Activated CD4-positive, alpha-beta memory T cell treated with anti-CD3 and anti-CD28 coated beads for 36 hours (primary cell): ENCODE data around the gene SORCS3. TPM values are rescaled to one million over a fixed set of nuclear protein-coding genes. Genes with fewer than 3 reads are reported as not detected.

Experiments used
- CTCF ChIA-PET: fragments of 350-600 bp; sonication (Branson Sonifier 250); formaldehyde crosslinking; loops from one replicate; lab custom pipeline; 2021; ENCODE audit warnings: antibody characterized with exemption, inconsistent platforms; lab: Charles Lee
- POLR2A ChIA-PET: fragments of 350-600 bp; sonication (Branson Sonifier 250); formaldehyde crosslinking; loops from one replicate; lab custom pipeline; 2021; ENCODE audit warnings: antibody characterized with exemption; lab: Charles Lee
- DNase-seq: peaks from one replicate; pipeline ENCODE4 v3.0.0-alpha.2; 2020
- H3K27ac Mint-ChIP-seq: one replicate; pipeline ENCODE4 v1.8.0; 2021; ENCODE audit warnings: mixed read lengths
- H3K27me3 Mint-ChIP-seq: one replicate; pipeline ENCODE4 v1.8.0; 2021; ENCODE audit warnings: mixed read lengths
- H3K36me3 Mint-ChIP-seq: one replicate; pipeline ENCODE4 v1.8.0; 2021; ENCODE audit warnings: mixed read lengths
- H3K4me1 Mint-ChIP-seq: one replicate; pipeline ENCODE4 v1.8.0; 2021; ENCODE audit warnings: low read depth, mixed read lengths
- H3K4me3 Mint-ChIP-seq: one replicate; pipeline ENCODE4 v1.8.0; 2021; ENCODE audit warnings: mild to moderate bottlenecking, mixed read lengths
- H3K9me3 Mint-ChIP-seq: one replicate; pipeline ENCODE4 v1.8.0; 2021; ENCODE audit warnings: mixed read lengths
- intact Hi-C: fragments of 100-400 bp; cut with micrococcal nuclease; formaldehyde crosslinking; loops from one replicate; pipeline ENCODE4 v1.15.1; 2023
- total RNA-seq, 2 experiments: library from RNA; stranded (reverse); gene quantifications; one replicate each; pipeline ENCODE4 v1.2.3, GENCODE V29; 2021

SORCS3 gene
- total RNA-seq, 2 experiments from 2014 or later: not detected

GRCh38 chr10:104920476-104920875 is 279.4 kb downstream of the SORCS3 start:
- ChIA-PET CTCF (no interaction called here), POLR2A (no interaction called here)
- H3K4me3 Mint-ChIP-seq: no peak overlapping the region
- no peaks in the 10 kb centered on the region for H3K9me3 Mint-ChIP-seq
- no peak for DNase-seq
- H3K27me3 Mint-ChIP-seq: no peaks in the 10 kb centered on the region
- no peaks in the 10 kb centered on the region for H3K4me1 Mint-ChIP-seq
- H3K27ac Mint-ChIP-seq: no peak overlapping the region
- H3K36me3 Mint-ChIP-seq: no peaks in the 10 kb centered on the region
- intact Hi-C loops: no loop called here

GRCh38 chr10:104921763-104922162 is 280.7 kb downstream of the SORCS3 start:
- no peaks in the 10 kb centered on the region for H3K4me1 Mint-ChIP-seq
- ChIA-PET CTCF (no interaction called here), POLR2A (no interaction called here)
- no peak overlapping the region for H3K4me3 Mint-ChIP-seq
- intact Hi-C loops: no loop called here
- no peaks in the 10 kb centered on the region for H3K36me3 Mint-ChIP-seq
- H3K27ac Mint-ChIP-seq: no peak overlapping the region
- H3K27me3 Mint-ChIP-seq: no peaks in the 10 kb centered on the region
- H3K9me3 Mint-ChIP-seq: no peaks in the 10 kb centered on the region
- DNase-seq: no peak

- CTCF ChIA-PET: no interaction called here
These were observed 281.7 kb downstream of the SORCS3 start for GRCh38 chr10:104922810-104923209.

GRCh38 chr10:104923501-104923900 is 282.4 kb downstream of the SORCS3 start:
- Mint-ChIP-seq H3K4me3 (no peak overlapping the region), H3K27ac (no peak overlapping the region), H3K9me3 (no peaks in the 10 kb centered on the region), H3K27me3 (no peaks in the 10 kb centered on the region), H3K4me1 (no peaks in the 10 kb centered on the region), H3K36me3 (no peaks in the 10 kb centered on the region)
- CTCF ChIA-PET: interaction anchor here (0.9 kb wide), 1 partner anchor 71 kb away, joined by 3 read pairs; no protein-coding TSS in a partner anchor
- POLR2A ChIA-PET: no interaction called here
- intact Hi-C loops: no loop called here
- DNase-seq: no peak

More at GRCh38 chr10:104922810-104923209, 281.7 kb downstream of the SORCS3 start:
- no peak for DNase-seq
- intact Hi-C loops: no loop called here
- Mint-ChIP-seq H3K27ac (no peak overlapping the region), H3K4me1 (no peaks in the 10 kb centered on the region), H3K27me3 (no peaks in the 10 kb centered on the region), H3K9me3 (no peaks in the 10 kb centered on the region), H3K36me3 (no peaks in the 10 kb centered on the region), H3K4me3 (no peak overlapping the region)
- POLR2A ChIA-PET: no interaction called here

GRCh38 chr10:104924101-104924795 is 283.2 kb downstream of the SORCS3 start:
- H3K4me3 Mint-ChIP-seq: no peak overlapping the region
- POLR2A ChIA-PET: no interaction called here
- CTCF ChIA-PET: interaction anchor here (0.9 to 1.8 kb wide), 2 partner anchors 25 to 72 kb away, joined by 3 to 4 read pairs; no protein-coding TSS in a partner anchor
- no peaks in the 10 kb centered on the region for H3K27me3 Mint-ChIP-seq
- no peak overlapping the region for H3K27ac Mint-ChIP-seq
- DNase-seq: no peak
- intact Hi-C loops: loop anchor here (2.0 kb wide), 1 partner anchor 285 kb away; no protein-coding TSS in a partner anchor
- no peaks in the 10 kb centered on the region for H3K9me3 Mint-ChIP-seq
- no peaks in the 10 kb centered on the region for H3K36me3 Mint-ChIP-seq
- H3K4me1 Mint-ChIP-seq: no peaks in the 10 kb centered on the region

- peak; percentile 31 for DNase-seq
- POLR2A ChIA-PET: no interaction called here
- Mint-ChIP-seq H3K27me3 (no peaks in the 10 kb centered on the region), H3K4me1 (no peaks in the 10 kb centered on the region), H3K4me3 (no peak overlapping the region), H3K36me3 (no peaks in the 10 kb centered on the region), H3K9me3 (no peaks in the 10 kb centered on the region), H3K27ac (no peak overlapping the region)
- CTCF ChIA-PET: interaction anchor here (0.7 to 1.8 kb wide), 2 partner anchors 26 to 158 kb away, joined by 3 to 4 read pairs; no protein-coding TSS in a partner anchor
- intact Hi-C loops: loop anchor here (2.0 to 5.0 kb wide), 2 partner anchors 287 to 343 kb away; no protein-coding TSS in a partner anchor
These were observed 284.3 kb downstream of the SORCS3 start for GRCh38 chr10:104925232-104925851.

- no peak overlapping the region for H3K27ac Mint-ChIP-seq
- ChIA-PET POLR2A (no interaction called here), CTCF (no interaction called here)
- H3K4me1 Mint-ChIP-seq: no peaks in the 10 kb centered on the region
- intact Hi-C loops: loop anchor here (5.0 kb wide), 1 partner anchor 346 kb away; no protein-coding TSS in a partner anchor
- no peaks in the 10 kb centered on the region for H3K9me3 Mint-ChIP-seq
- no peaks in the 10 kb centered on the region for H3K27me3 Mint-ChIP-seq
- no peak for DNase-seq
- H3K4me3 Mint-ChIP-seq: no peak overlapping the region
- H3K36me3 Mint-ChIP-seq: no peaks in the 10 kb centered on the region
These were observed 287.6 kb downstream of the SORCS3 start for GRCh38 chr10:104928734-104929133.

- ChIA-PET CTCF (no interaction called here), POLR2A (no interaction called here)
- H3K27me3 Mint-ChIP-seq: no peaks in the 10 kb centered on the region
- H3K36me3 Mint-ChIP-seq: no peaks in the 10 kb centered on the region
- peaks cover 15% of the 10 kb centered on the region for H3K4me1 Mint-ChIP-seq
- intact Hi-C loops: no loop called here
- H3K27ac Mint-ChIP-seq: no peak overlapping the region
- DNase-seq: no peak
- no peak overlapping the region for H3K4me3 Mint-ChIP-seq
- no peaks in the 10 kb centered on the region for H3K9me3 Mint-ChIP-seq
These were observed 290.6 kb downstream of the SORCS3 start for GRCh38 chr10:104931612-104932134.

GRCh38 chr10:104935656-104936055 is 294.6 kb downstream of the SORCS3 start:
- Mint-ChIP-seq H3K27me3 (no peaks in the 10 kb centered on the region), H3K9me3 (no peaks in the 10 kb centered on the region), H3K4me1 (peaks cover 16% of the 10 kb centered on the region), H3K36me3 (no peaks in the 10 kb centered on the region), H3K27ac (no peak overlapping the region), H3K4me3 (no peak overlapping the region)
- intact Hi-C loops: no loop called here
- CTCF ChIA-PET: no interaction called here
- DNase-seq: no peak
- POLR2A ChIA-PET: no interaction called here

- no peak for DNase-seq
- no peaks in the 10 kb centered on the region for H3K9me3 Mint-ChIP-seq
- POLR2A ChIA-PET: no interaction called here
- H3K27me3 Mint-ChIP-seq: no peaks in the 10 kb centered on the region
- no peak overlapping the region for H3K27ac Mint-ChIP-seq
- CTCF ChIA-PET: no interaction called here
- intact Hi-C loops: no loop called here
- H3K36me3 Mint-ChIP-seq: no peaks in the 10 kb centered on the region
- no peak overlapping the region for H3K4me3 Mint-ChIP-seq
- H3K4me1 Mint-ChIP-seq: peaks cover 16% of the 10 kb centered on the region
These were observed 296.5 kb downstream of the SORCS3 start for GRCh38 chr10:104937567-104937966.

GRCh38 chr10:104938031-104938430 is 296.9 kb downstream of the SORCS3 start:
- POLR2A ChIA-PET: no interaction called here

GRCh38 chr10:104941662-104942061 is 300.6 kb downstream of the SORCS3 start:
- DNase-seq: no peak
- Mint-ChIP-seq H3K27ac (no peak overlapping the region), H3K4me1 (peaks cover 2% of the 10 kb centered on the region), H3K27me3 (no peaks in the 10 kb centered on the region), H3K9me3 (no peaks in the 10 kb centered on the region), H3K36me3 (no peaks in the 10 kb centered on the region), H3K4me3 (no peak overlapping the region)
- intact Hi-C loops: no loop called here
- CTCF ChIA-PET: no interaction called here
- POLR2A ChIA-PET: no interaction called here

More at GRCh38 chr10:104938031-104938430, 296.9 kb downstream of the SORCS3 start:
- no peak for DNase-seq
- CTCF ChIA-PET: no interaction called here
- intact Hi-C loops: no loop called here
- no peaks in the 10 kb centered on the region for H3K36me3 Mint-ChIP-seq
- H3K4me3 Mint-ChIP-seq: no peak overlapping the region
- no peaks in the 10 kb centered on the region for H3K27me3 Mint-ChIP-seq
- H3K4me1 Mint-ChIP-seq: peaks cover 16% of the 10 kb centered on the region
- H3K27ac Mint-ChIP-seq: no peak overlapping the region
- no peaks in the 10 kb centered on the region for H3K9me3 Mint-ChIP-seq
